ENCODE data around the gene UCP3.

DNA sequence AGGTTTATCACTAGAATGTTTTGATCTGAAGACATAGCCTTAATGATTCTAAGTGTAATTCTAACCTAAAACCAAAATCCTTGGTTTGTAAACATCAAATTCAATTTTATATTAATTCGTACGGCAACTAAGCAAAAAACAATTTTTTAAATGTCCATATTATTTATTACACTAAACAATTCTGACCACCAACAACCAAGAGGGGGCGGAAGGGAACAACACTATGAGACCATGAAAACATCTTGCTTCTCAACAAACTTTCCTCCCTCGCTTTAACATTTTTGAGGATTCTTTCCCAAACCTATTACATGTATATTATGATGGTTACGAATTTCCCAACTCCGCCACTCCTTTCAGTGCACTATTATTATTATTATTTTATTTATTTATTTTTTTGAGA is 19.7 kb downstream of the UCP3 start:
- TF ChIP-seq EP300 (IDR thresholded peaks at IDR 0.05) (no peak), POLR2A (IDR thresholded peaks at IDR 0.05) (no peak)
- TF ChIP-seq, protein P1, sequence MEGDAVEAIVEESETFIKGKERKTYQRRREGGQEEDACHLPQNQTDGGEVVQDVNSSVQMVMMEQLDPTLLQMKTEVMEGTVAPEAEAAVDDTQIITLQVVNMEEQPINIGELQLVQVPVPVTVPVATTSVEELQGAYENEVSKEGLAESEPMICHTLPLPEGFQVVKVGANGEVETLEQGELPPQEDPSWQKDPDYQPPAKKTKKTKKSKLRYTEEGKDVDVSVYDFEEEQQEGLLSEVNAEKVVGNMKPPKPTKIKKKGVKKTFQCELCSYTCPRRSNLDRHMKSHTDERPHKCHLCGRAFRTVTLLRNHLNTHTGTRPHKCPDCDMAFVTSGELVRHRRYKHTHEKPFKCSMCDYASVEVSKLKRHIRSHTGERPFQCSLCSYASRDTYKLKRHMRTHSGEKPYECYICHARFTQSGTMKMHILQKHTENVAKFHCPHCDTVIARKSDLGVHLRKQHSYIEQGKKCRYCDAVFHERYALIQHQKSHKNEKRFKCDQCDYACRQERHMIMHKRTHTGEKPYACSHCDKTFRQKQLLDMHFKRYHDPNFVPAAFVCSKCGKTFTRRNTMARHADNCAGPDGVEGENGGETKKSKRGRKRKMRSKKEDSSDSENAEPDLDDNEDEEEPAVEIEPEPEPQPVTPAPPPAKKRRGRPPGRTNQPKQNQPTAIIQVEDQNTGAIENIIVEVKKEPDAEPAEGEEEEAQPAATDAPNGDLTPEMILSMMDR (IDR thresholded peaks at IDR 0.05): no peak

Measured in stomach (tissue), 4 donors.